HL-60 (cell line): Measurements from ENCODE around the gene ZNF236.

Experiments used
- DNase-seq, 2 experiments: peaks; one replicate each; pipeline ENCODE4 v3.0.0-alpha.2; 2010 to 2020; ENCODE audit warnings: low read depth in 1 of 2, low spot score in 1 of 2
- H3K27ac ChIP-seq: fragments of 250-450 bp; sonication (Bioruptor Pico); replicated peaks from 2 replicates; pipeline ENCODE4 v1.5.1; 2020; ENCODE audit warnings: mild to moderate bottlenecking, moderate library complexity
- H3K27me3 ChIP-seq: fragments of 250-450 bp; sonication (Bioruptor Pico); 2 replicates; pipeline ENCODE4 v1.5.1; 2021; ENCODE audit warnings: mild to moderate bottlenecking, moderate library complexity; ENCODE audit not compliant: insufficient read depth, poor library complexity, severe bottlenecking
- H3K4me3 ChIP-seq: replicated peaks from 2 replicates; pipeline ENCODE4 v1.5.1; 2011; ENCODE audit warnings: mild to moderate bottlenecking, control low read depth, low read length; ENCODE audit not compliant: insufficient read depth
- GABPA ChIP-seq: IDR thresholded peaks from 2 replicates; pipeline ENCODE4 v1.6.1; 2012; ENCODE audit warnings: low read depth
- POLR2AphosphoS5 ChIP-seq: IDR thresholded peaks from 2 replicates; pipeline ENCODE4 v1.6.1; 2012; ENCODE audit warnings: low read depth
- REST ChIP-seq: IDR thresholded peaks from 2 replicates; pipeline ENCODE4 v1.6.1; 2012; ENCODE audit warnings: low read depth; ENCODE audit not compliant: insufficient replicate concordance
- SPI1 ChIP-seq: IDR thresholded peaks from 2 replicates; pipeline ENCODE4 v1.6.1; 2012; ENCODE audit warnings: low read depth, mild to moderate bottlenecking, borderline replicate concordance
- TF ChIP-seq, protein P1 (sequence below): IDR thresholded peaks from one replicate; pipeline ENCODE4 v1.5.1; 2011; ENCODE audit warnings: low read length, control low read depth, inconsistent platforms; ENCODE audit not compliant: insufficient read depth

Gene ZNF236

DNA sequence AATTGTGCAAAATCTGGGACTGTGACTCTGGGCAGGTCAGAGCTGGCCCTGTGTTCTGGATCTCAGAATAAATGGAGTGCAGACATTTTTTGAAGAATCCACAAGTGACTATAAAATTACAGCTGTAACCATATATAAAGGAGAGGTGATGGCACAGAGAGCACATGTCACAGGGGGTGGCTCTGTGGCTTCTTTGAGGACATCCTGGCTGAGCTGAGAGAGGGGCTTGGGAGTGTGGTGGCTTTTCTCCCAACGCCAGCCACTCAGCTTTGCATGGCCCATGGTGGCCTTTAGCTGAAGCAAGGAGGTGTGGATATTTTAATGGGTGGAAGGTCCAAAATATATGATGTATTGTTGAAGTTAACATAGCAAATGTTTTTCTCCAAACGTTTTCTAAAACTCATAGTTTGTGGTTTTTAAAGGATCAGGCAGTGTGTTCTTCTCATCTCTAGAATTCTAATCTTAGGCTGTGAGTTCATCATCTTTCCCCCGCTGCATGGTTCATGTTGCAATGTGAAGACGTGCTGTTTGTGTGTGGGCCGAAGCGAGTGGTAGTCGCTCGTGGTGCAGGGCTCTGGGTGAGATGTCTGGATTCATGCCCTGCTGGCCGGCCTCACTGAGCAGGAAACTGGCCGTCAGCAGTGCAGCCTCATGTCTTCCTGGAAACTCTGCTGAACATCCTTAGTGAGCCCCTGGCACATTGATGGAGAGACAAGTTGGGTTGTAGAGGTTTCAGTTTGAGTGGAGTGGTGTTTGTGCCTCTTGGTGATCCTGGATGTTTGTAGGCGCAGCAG is 109.9 kb downstream of the ZNF236 start:
- Histone ChIP-seq H3K27me3 (no peaks in the 10 kb centered on the region), H3K27ac (no peak overlapping the region), H3K4me3 (no peak overlapping the region)
- no peak for DNase-seq
- TF ChIP-seq, protein P1, sequence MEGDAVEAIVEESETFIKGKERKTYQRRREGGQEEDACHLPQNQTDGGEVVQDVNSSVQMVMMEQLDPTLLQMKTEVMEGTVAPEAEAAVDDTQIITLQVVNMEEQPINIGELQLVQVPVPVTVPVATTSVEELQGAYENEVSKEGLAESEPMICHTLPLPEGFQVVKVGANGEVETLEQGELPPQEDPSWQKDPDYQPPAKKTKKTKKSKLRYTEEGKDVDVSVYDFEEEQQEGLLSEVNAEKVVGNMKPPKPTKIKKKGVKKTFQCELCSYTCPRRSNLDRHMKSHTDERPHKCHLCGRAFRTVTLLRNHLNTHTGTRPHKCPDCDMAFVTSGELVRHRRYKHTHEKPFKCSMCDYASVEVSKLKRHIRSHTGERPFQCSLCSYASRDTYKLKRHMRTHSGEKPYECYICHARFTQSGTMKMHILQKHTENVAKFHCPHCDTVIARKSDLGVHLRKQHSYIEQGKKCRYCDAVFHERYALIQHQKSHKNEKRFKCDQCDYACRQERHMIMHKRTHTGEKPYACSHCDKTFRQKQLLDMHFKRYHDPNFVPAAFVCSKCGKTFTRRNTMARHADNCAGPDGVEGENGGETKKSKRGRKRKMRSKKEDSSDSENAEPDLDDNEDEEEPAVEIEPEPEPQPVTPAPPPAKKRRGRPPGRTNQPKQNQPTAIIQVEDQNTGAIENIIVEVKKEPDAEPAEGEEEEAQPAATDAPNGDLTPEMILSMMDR = no peak

DNA sequence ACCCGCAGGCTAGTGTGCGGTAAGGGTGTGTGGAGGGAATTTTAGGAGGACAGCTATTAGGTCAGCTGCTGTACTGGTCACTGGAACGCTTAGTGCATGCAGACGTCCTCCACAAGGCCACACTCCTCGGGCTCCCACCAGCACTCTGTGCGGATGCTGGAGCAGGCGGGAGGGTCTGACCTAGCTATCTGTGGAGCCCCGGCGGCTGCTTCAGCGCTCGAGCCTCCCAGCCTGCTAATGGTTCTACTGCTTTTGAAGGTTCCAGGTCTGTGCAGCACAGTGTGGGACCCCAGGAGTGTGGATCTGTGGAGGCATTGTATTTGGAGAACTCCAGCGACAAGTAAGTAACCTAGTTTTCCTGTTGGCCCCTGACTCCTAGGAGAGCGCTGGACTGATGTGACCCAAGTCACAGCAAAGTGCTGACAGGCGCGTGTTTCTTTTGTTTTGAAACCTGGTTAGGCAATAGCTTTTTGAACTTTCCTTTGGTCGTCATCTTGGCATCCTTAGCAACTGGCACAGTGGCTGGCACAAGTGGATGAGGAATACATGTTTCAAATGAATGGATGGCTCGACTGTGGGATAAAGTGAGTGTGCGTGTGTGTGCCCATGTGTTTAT is 113.5 kb downstream of the ZNF236 start:
- no peak for DNase-seq
- TF ChIP-seq, protein P1 = no peak
- TF ChIP-seq REST = no peak
- Histone ChIP-seq H3K4me3 (no peak overlapping the region), H3K27ac (no peak overlapping the region), H3K27me3 (no peaks in the 10 kb centered on the region)

DNA sequence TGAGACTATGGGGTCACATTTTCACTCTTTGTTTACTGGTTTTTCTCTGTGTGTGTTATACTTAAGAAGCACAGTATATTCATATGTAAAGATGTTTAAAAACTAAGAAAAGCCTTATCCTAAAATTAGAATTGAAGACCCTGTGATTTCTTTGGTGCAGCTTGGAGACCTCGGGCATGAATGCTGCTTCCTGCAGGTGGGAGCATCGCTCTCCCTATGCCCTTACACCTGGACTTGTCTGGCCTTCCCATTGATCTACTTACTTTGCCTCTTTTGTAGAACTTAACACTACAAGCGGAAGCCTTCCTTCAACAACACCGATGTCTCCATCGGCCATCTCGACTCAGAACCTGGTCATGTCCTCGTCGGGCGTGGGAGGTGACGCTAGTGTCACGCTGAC is 114.5 kb downstream of the ZNF236 start:
- Histone ChIP-seq H3K27me3 (no peaks in the 10 kb centered on the region), H3K27ac (no peak overlapping the region), H3K4me3 (no peak overlapping the region)
- TF ChIP-seq REST = no peak
- TF ChIP-seq, protein P1 = no peak
- no peak for TF ChIP-seq GABPA
- no peak for TF ChIP-seq POLR2AphosphoS5
- no peak for TF ChIP-seq SPI1
- no peak for DNase-seq

GRCh38 chr18:76937597-76937996 is 115.2 kb downstream of the ZNF236 start:
- Histone ChIP-seq H3K4me3 (no peak overlapping the region), H3K27me3 (no peaks in the 10 kb centered on the region), H3K27ac (no peak overlapping the region)
- no peak for DNase-seq
- TF ChIP-seq REST (no peak), POLR2AphosphoS5 (no peak), SPI1 (no peak)
